ENCODE data around the gene SLC19A2. TPM values are rescaled to one million over a fixed set of nuclear protein-coding genes. Genes with fewer than 3 reads are reported as not detected.

Gene SLC19A2
- total and polyA plus RNA-seq, 2 donors from 2014 or later, result 7.8 to 10.9 TPM

GRCh38 chr1:169461390-169462000 is 24.2 kb downstream of the SLC19A2 start:
- H3K4me1 ChIP-seq (ENCODE audit: control insufficient read depth in 2 of 3, insufficient read depth in 2 of 3, low read depth in 1 of 3, low read length in 3 of 3), result no peaks in the 10 kb centered on the region
- intact Hi-C loops (cut with DNase I), result loop anchor here (10.0 kb wide), 1 partner anchor 83 kb away; no protein-coding TSS in a partner anchor
- H3K27ac ChIP-seq (ENCODE audit: low read depth in 2 of 2, low read length in 2 of 2), result no peak overlapping the region
- no peak for TF ChIP-seq CTCF (IDR thresholded peaks at IDR 0.05; ENCODE audit: borderline replicate concordance, extremely low read depth, insufficient read depth)
- peaks cover 0 to 6% (median 0%) of the 10 kb centered on the region in 3 donors for H3K36me3 ChIP-seq (ENCODE audit: control insufficient read depth in 2 of 3, insufficient read depth in 3 of 3, low read length in 3 of 3)
- DNase-seq (no peak), FAIRE-seq (no peak)
- peaks cover 4% of the 10 kb centered on the region for H3K27me3 ChIP-seq (ENCODE audit: control insufficient read depth, insufficient read depth, low read length)
- H3K9ac ChIP-seq (ENCODE audit: low read length in 3 of 3), result no peak overlapping the region
- H3K4me3 ChIP-seq (ENCODE audit: low read length in 3 of 3), result no peak overlapping the region
- H3K9me3 ChIP-seq (ENCODE audit: control insufficient read depth in 2 of 3, insufficient read depth in 1 of 3, low read length in 3 of 3), result peaks cover 0 to 9% (median 2%) of the 10 kb centered on the region in 3 donors

GRCh38 chr1:169460191-169460833 is 25.4 kb downstream of the SLC19A2 start:
- Histone ChIP-seq H3K4me1 (ENCODE audit: control insufficient read depth in 2 of 3, insufficient read depth in 2 of 3, low read depth in 1 of 3, low read length in 3 of 3) (no peaks in the 10 kb centered on the region), H3K4me3 (ENCODE audit: low read length in 3 of 3) (peak overlapping the region; percentile 30 to 61 (median 51)), H3K36me3 (ENCODE audit: control insufficient read depth in 2 of 3, insufficient read depth in 3 of 3, low read length in 3 of 3) (peaks cover 0 to 2% (median 0%) of the 10 kb centered on the region in 3 donors), H3K27ac (ENCODE audit: low read depth in 2 of 2, low read length in 2 of 2) (no peak overlapping the region), H3K9ac (ENCODE audit: low read length in 3 of 3) (no peak overlapping the region), H3K9me3 (ENCODE audit: control insufficient read depth in 2 of 3, insufficient read depth in 1 of 3, low read length in 3 of 3) (peaks cover 0 to 12% (median 2%) of the 10 kb centered on the region in 3 donors), H3K27me3 (ENCODE audit: control insufficient read depth, insufficient read depth, low read length) (peaks cover 4% of the 10 kb centered on the region)
- FAIRE-seq, result no peak
- no peak for TF ChIP-seq CTCF (IDR thresholded peaks at IDR 0.05; ENCODE audit: borderline replicate concordance, extremely low read depth, insufficient read depth)
- intact Hi-C loops (cut with DNase I), result loop anchor here (10.0 kb wide), 1 partner anchor 84 kb away; no protein-coding TSS in a partner anchor
- peak; percentile 14 to 78 (median 34) for DNase-seq

- Histone ChIP-seq H3K9me3 (ENCODE audit: control insufficient read depth in 2 of 3, insufficient read depth in 1 of 3, low read length in 3 of 3) (peaks cover 0 to 12% (median 2%) of the 10 kb centered on the region in 3 donors), H3K4me3 (ENCODE audit: low read length in 3 of 3) (no peak overlapping the region), H3K27ac (ENCODE audit: low read depth in 2 of 2, low read length in 2 of 2) (no peak overlapping the region), H3K9ac (ENCODE audit: low read length in 3 of 3) (no peak overlapping the region), H3K36me3 (ENCODE audit: control insufficient read depth in 2 of 3, insufficient read depth in 3 of 3, low read length in 3 of 3) (no peaks in the 10 kb centered on the region), H3K27me3 (ENCODE audit: control insufficient read depth, insufficient read depth, low read length) (peaks cover 4% of the 10 kb centered on the region), H3K4me1 (ENCODE audit: control insufficient read depth in 2 of 3, insufficient read depth in 2 of 3, low read depth in 1 of 3, low read length in 3 of 3) (no peaks in the 10 kb centered on the region)
- FAIRE-seq (no peak), DNase-seq (no peak)
- intact Hi-C loops (cut with DNase I), result no loop called here
- no peak for TF ChIP-seq CTCF (IDR thresholded peaks at IDR 0.05; ENCODE audit: borderline replicate concordance, extremely low read depth, insufficient read depth)
Observed at GRCh38 chr1:169457443-169457842, 28.3 kb downstream of the SLC19A2 start.

Data from kidney (tissue), 14 donors.